HEK293T (cell line): ENCODE results near the gene CNDP1.
"Not testable (repeated sequence)": the region's sequence is repeated elsewhere in the genome, so short reads cannot be mapped to it uniquely, and the experiment has no call there.

Experiments used
- CTCF ChIA-PET: fragments of 350-600 bp; formaldehyde crosslinking; extraction: SDS; loops from one replicate; lab custom pipeline; 2021; ENCODE audit warnings: antibody characterized with exemption, inconsistent platforms; lab: Yijun Ruan, JAX
- POLR2A ChIA-PET: fragments of 350-600 bp; formaldehyde crosslinking; extraction: SDS; loops from one replicate; lab custom pipeline; 2020; ENCODE audit warnings: antibody characterized with exemption, inconsistent platforms; lab: Yijun Ruan, JAX
- DNase-seq: peaks from one replicate; pipeline ENCODE4 v3.0.0; 2012; ENCODE audit warnings: mixed read lengths; ENCODE audit errors: extremely low spot score
- ARNT ChIP-seq: fragments of 450-650 bp; IDR thresholded peaks from 2 replicates; pipeline ENCODE4 v1.6.1; 2017; ENCODE audit warnings: mild to moderate bottlenecking
- BHLHE40 ChIP-seq: fragments of 450-650 bp; IDR thresholded peaks from 2 replicates; pipeline ENCODE4 v1.6.1; 2016; ENCODE audit warnings: mild to moderate bottlenecking, moderate library complexity, borderline replicate concordance
- CTBP1 ChIP-seq: fragments of 450-650 bp; IDR thresholded peaks from 2 replicates; pipeline ENCODE4 v1.6.1; 2016; ENCODE audit warnings: borderline replicate concordance
- ELF4 ChIP-seq: fragments of 450-650 bp; IDR thresholded peaks from 2 replicates; pipeline ENCODE4 v1.6.1; 2017; ENCODE audit warnings: antibody characterized with exemption
- FOXA1 ChIP-seq: fragments of 450-650 bp; IDR thresholded peaks from 2 replicates; pipeline ENCODE4 v1.6.1; 2016; ENCODE audit warnings: mild to moderate bottlenecking
- FOXK2 ChIP-seq: fragments of 450-650 bp; IDR thresholded peaks from 2 replicates; pipeline ENCODE4 v1.6.1; 2016; ENCODE audit warnings: mild to moderate bottlenecking
- FOXM1 ChIP-seq: fragments of 450-650 bp; IDR thresholded peaks from 2 replicates; pipeline ENCODE4 v1.6.1; 2017; ENCODE audit warnings: mild to moderate bottlenecking, borderline replicate concordance
- HDGF ChIP-seq: fragments of 450-650 bp; IDR thresholded peaks from 2 replicates; pipeline ENCODE4 v1.6.1; 2017; ENCODE audit warnings: antibody characterized with exemption, borderline replicate concordance
- L3MBTL2 ChIP-seq: fragments of 450-650 bp; conservative IDR thresholded peaks from 2 replicates; pipeline ENCODE4 v1.6.1; 2016; ENCODE audit warnings: mild to moderate bottlenecking
- LEF1 ChIP-seq: fragments of 450-650 bp; IDR thresholded peaks from 2 replicates; pipeline ENCODE4 v1.6.1; 2017; ENCODE audit warnings: mild to moderate bottlenecking, borderline replicate concordance
- NFRKB ChIP-seq: fragments of 450-650 bp; IDR thresholded peaks from 2 replicates; pipeline ENCODE4 v1.6.1; 2016; ENCODE audit warnings: mild to moderate bottlenecking, moderate library complexity
- SP1 ChIP-seq: fragments of 450-650 bp; IDR thresholded peaks from 2 replicates; pipeline ENCODE4 v1.6.1; 2017
- SUZ12 ChIP-seq: fragments of 450-650 bp; IDR thresholded peaks from 2 replicates; pipeline ENCODE4 v1.6.1; 2016; ENCODE audit warnings: mild to moderate bottlenecking
- TARDBP ChIP-seq: fragments of 450-650 bp; IDR thresholded peaks from 2 replicates; pipeline ENCODE4 v1.6.1; 2016
- ZNF384 ChIP-seq: fragments of 450-650 bp; IDR thresholded peaks from 2 replicates; pipeline ENCODE4 v1.6.1; 2016
- TF ChIP-seq, protein P1 (sequence below): fragments of 450-650 bp; IDR thresholded peaks from 2 replicates; pipeline ENCODE4 v1.6.1; 2016

CNDP1 gene

DNA sequence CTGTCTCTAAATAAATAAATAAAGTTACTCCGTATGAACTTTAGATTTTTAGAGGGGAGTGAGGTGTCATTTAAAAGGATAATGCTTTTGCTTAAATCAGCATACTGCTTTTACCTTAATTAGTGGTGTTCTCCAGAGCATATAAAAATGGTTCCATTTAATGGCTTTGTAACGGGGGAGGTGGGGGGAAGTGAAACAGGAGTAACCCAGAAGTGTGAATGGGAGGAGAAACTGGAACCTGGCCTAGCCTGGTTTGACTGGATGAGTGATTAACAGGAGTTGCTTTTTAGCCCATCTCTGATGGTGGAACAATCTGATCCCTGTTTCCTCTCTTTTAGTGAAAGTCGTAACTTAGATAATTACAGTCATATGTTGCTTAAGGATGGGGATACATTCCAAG is 36.5 kb upstream of the CNDP1 start:
- POLR2A ChIA-PET, result no interaction called here
- DNase-seq, result no peak
- CTCF ChIA-PET, result no interaction called here
- TF ChIP-seq ARNT (no peak), L3MBTL2 (no peak), BHLHE40 (no peak), SUZ12 (no peak), ELF4 (no peak), HDGF (no peak), FOXM1 (no peak), ZNF384 (no peak)
- TF ChIP-seq, protein P1, sequence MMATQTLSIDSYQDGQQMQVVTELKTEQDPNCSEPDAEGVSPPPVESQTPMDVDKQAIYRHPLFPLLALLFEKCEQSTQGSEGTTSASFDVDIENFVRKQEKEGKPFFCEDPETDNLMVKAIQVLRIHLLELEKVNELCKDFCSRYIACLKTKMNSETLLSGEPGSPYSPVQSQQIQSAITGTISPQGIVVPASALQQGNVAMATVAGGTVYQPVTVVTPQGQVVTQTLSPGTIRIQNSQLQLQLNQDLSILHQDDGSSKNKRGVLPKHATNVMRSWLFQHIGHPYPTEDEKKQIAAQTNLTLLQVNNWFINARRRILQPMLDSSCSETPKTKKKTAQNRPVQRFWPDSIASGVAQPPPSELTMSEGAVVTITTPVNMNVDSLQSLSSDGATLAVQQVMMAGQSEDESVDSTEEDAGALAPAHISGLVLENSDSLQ, result no peak

GRCh38 chr18:74498712-74499627 is 35.3 kb upstream of the CNDP1 start:
- no peak for TF ChIP-seq ARNT
- no peak for TF ChIP-seq FOXM1
- no peak for TF ChIP-seq SP1
- no peak for TF ChIP-seq TARDBP
- no peak for TF ChIP-seq NFRKB
- no peak for TF ChIP-seq LEF1
- TF ChIP-seq ELF4, result no peak
- no peak for TF ChIP-seq SUZ12
- no peak for TF ChIP-seq ZNF384
- TF ChIP-seq L3MBTL2, result no peak
- TF ChIP-seq, protein P1, result no peak
- TF ChIP-seq BHLHE40, result no peak
- no peak for TF ChIP-seq HDGF
- no peak for DNase-seq
- ChIA-PET POLR2A (no interaction called here), CTCF (no interaction called here)

DNA sequence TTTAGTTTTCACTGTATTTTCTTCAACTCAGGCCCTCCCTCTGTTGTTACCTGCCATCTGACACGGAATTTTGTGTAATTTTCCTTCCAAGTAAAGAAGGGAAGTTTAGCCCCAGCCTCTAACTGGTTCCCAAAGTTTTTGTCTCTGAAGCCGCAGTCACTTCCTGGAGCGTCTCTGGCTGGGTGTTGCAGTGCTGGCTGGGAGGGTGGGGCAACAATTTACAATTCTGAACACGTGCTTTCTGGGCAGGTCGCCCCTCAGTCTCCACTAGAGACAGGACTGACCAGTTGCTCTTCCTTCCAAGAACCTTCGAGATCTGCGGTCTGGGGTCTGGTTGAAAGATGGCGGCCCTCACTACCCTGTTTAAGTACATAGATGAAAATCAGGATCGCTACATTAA is 34.7 kb upstream of the CNDP1 start:
- TF ChIP-seq CTBP1, result no peak
- TF ChIP-seq LEF1, result no peak
- no peak for TF ChIP-seq HDGF
- no peak for TF ChIP-seq SUZ12
- TF ChIP-seq, protein P1, result no peak
- no peak for TF ChIP-seq ELF4
- no peak for TF ChIP-seq FOXK2
- no peak for TF ChIP-seq BHLHE40
- no peak for TF ChIP-seq SP1
- TF ChIP-seq FOXM1, result no peak
- no peak for TF ChIP-seq ZNF384
- TF ChIP-seq TARDBP, result no peak
- TF ChIP-seq ARNT, result no peak
- no peak for TF ChIP-seq NFRKB
- no peak for TF ChIP-seq FOXA1
- TF ChIP-seq L3MBTL2, result no peak
- ChIA-PET POLR2A (no interaction called here), CTCF (no interaction called here)
- no peak for DNase-seq

DNA sequence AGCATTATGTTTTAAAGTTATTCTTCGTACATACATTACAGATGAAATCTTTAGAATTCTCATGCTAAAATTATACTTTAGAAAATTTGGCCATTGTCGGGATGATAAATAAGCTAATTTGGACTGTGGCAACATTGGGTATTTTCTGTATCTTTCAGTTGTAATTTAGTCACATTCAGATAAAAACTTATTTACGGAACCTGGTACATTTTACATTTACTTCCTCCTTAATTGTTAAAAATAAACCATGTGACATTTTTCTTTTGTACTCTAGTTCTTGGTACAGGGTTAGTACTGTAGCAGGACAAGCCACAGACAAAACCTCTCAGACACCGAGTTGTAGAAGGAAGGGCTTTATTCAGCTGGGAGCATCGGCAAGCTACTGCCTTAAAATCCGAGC is 33.9 kb upstream of the CNDP1 start:
- DNase-seq, result no peak
- TF ChIP-seq FOXM1, result no peak
- TF ChIP-seq L3MBTL2, result no peak
- TF ChIP-seq BHLHE40, result no peak
- TF ChIP-seq ZNF384, result no peak
- TF ChIP-seq SP1, result no peak
- no peak for TF ChIP-seq HDGF
- no peak for TF ChIP-seq FOXK2
- no peak for TF ChIP-seq SUZ12
- TF ChIP-seq, protein P1, result no peak
- no peak for TF ChIP-seq TARDBP
- no peak for TF ChIP-seq ARNT
- TF ChIP-seq ELF4, result no peak
- TF ChIP-seq FOXA1, result no peak
- no peak for TF ChIP-seq NFRKB
- no peak for TF ChIP-seq LEF1
- ChIA-PET CTCF (no interaction called here), POLR2A (no interaction called here)

DNA sequence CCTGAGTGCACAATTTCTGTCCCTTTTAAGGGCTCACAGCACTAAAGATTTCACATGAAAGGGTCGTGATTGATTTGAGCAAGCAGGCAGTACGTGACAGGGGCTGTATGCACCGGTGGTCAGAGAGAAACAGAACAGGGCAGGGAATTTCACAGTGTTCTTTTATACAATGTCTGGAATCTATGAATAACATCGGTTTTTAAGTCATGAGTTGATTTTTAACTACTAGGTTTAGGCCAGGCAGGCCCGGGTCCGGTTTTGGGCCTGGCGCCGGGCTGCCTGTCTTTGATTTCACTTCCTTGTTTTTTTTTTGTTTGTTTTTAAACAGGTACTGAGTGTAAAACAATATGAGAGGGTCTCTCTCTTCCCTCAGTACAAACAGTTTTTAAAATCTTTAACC is 33.5 kb upstream of the CNDP1 start:
- DNase-seq, POLR2A ChIA-PET, CTCF ChIA-PET: not testable (repeated sequence)

GRCh38 chr18:74501386-74501785 is 32.9 kb upstream of the CNDP1 start:
- TF ChIP-seq CTBP1, result no peak
- no peak for TF ChIP-seq TARDBP
- TF ChIP-seq, protein P1, result no peak
- TF ChIP-seq LEF1, result no peak
- no peak for TF ChIP-seq ARNT
- TF ChIP-seq FOXM1, result no peak
- TF ChIP-seq SUZ12, result no peak
- TF ChIP-seq L3MBTL2, result no peak
- no peak for TF ChIP-seq FOXA1
- no peak for TF ChIP-seq NFRKB
- no peak for TF ChIP-seq ELF4
- TF ChIP-seq HDGF, result no peak
- no peak for TF ChIP-seq SP1
- no peak for TF ChIP-seq BHLHE40
- TF ChIP-seq ZNF384, result no peak
- no peak for TF ChIP-seq FOXK2
- ChIA-PET CTCF (interaction anchor here (0.5 kb wide), 1 partner anchor 348 kb away, joined by 3 read pairs; no protein-coding TSS in a partner anchor), POLR2A (no interaction called here)
- no peak for DNase-seq
